IMR-90 (cell line): ENCODE data around the gene AKNA. TPM values are rescaled to one million over a fixed set of nuclear protein-coding genes. Genes with fewer than 3 reads are reported as not detected.

ENCODE experiments used
- ATAC-seq: fragments of 200-7000 bp; cut with Tn5 transposase; 2 replicates; pipeline ENCODE4 v1.9.1; 2020; ENCODE audit warnings: low read depth, mild to moderate bottlenecking, moderate library complexity
- BruUV-seq: library from RNA; stranded (reverse); fragments of 400-500 nt; replicated peaks from 2 replicates; lab custom pipeline; 2021; lab: Mats Ljungman, UMichigan
- CTCF ChIA-PET: fragments of 300-600 bp; formaldehyde crosslinking; extraction: SDS; loops from one replicate; lab custom pipeline; 2021; ENCODE audit warnings: antibody characterized with exemption; lab: Yijun Ruan, JAX
- POLR2A ChIA-PET: fragments of 300-600 bp; sonication (Branson Sonifier 250); formaldehyde crosslinking; loops from one replicate; lab custom pipeline; 2022; ENCODE audit warnings: antibody characterized with exemption; ENCODE audit not compliant: unreplicated experiment; lab: Charles Lee
- DNase-seq: peaks from one replicate; pipeline ENCODE4 v3.0.0; 2013
- H2AFZ ChIP-seq: replicated peaks from 2 replicates; pipeline ENCODE3; 2013; ENCODE audit warnings: low read length, mild to moderate bottlenecking; ENCODE audit not compliant: poor library complexity
- H2AK5ac ChIP-seq: 2 replicates; pipeline ENCODE4 v1.6.1; 2013; ENCODE audit warnings: low read depth, low read length, inconsistent platforms
- H2AK9ac ChIP-seq: replicated peaks from 2 replicates; pipeline ENCODE3; 2013; ENCODE audit warnings: mild to moderate bottlenecking, low read depth, low read length, moderate library complexity; ENCODE audit not compliant: poor library complexity
- H2BK120ac ChIP-seq: 2 replicates; pipeline ENCODE4 v1.6.1; 2013; ENCODE audit warnings: low read depth, low read length, inconsistent platforms
- H2BK15ac ChIP-seq: 3 replicates; pipeline ENCODE4 v1.6.1; 2013; ENCODE audit warnings: low read depth, low read length, inconsistent platforms
- H2BK20ac ChIP-seq: 2 replicates; pipeline ENCODE4 v1.6.1; 2013; ENCODE audit warnings: low read depth, mild to moderate bottlenecking, inconsistent platforms, low read length, moderate library complexity
- H2BK5ac ChIP-seq: 2 replicates; pipeline ENCODE4 v1.6.1; 2013; ENCODE audit warnings: mild to moderate bottlenecking, low read depth, low read length, inconsistent platforms; ENCODE audit not compliant: poor library complexity, severe bottlenecking
- H3K14ac ChIP-seq: replicated peaks from 2 replicates; pipeline ENCODE4 v1.6.1; 2013; ENCODE audit warnings: low read depth, low read length, inconsistent platforms
- H3K18ac ChIP-seq: 2 replicates; pipeline ENCODE4 v1.6.1; 2013; ENCODE audit warnings: low read depth, low read length, control low read depth
- H3K23ac ChIP-seq: 2 replicates; pipeline ENCODE4 v1.6.1; 2013; ENCODE audit warnings: low read depth, low read length, inconsistent platforms
- H3K27ac ChIP-seq: 2 replicates; pipeline ENCODE4 v1.5.1; 2013; ENCODE audit warnings: mild to moderate bottlenecking, control low read depth, low read length; ENCODE audit not compliant: insufficient read depth
- H3K27me3 ChIP-seq: 2 replicates; pipeline ENCODE4 v1.6.1; 2013; ENCODE audit warnings: low read length; ENCODE audit not compliant: control insufficient read depth, insufficient read depth
- H3K36me3 ChIP-seq: 2 replicates; pipeline ENCODE4 v1.6.1; 2013; ENCODE audit warnings: low read length, mixed read lengths; ENCODE audit not compliant: control insufficient read depth, insufficient read depth
- H3K4ac ChIP-seq: 2 replicates; pipeline ENCODE4 v1.6.1; 2013; ENCODE audit warnings: low read depth, low read length, inconsistent platforms
- H3K4me1 ChIP-seq: 2 replicates; pipeline ENCODE4 v1.6.1; 2013; ENCODE audit warnings: low read length, mixed read lengths; ENCODE audit not compliant: control insufficient read depth, insufficient read depth
- H3K4me2 ChIP-seq: 2 replicates; pipeline ENCODE4 v1.6.1; 2013; ENCODE audit warnings: low read depth, mild to moderate bottlenecking, control low read depth, low read length, moderate library complexity
- H3K4me3 ChIP-seq: 2 replicates; pipeline ENCODE4 v1.5.1; 2013; ENCODE audit warnings: low read depth, mild to moderate bottlenecking, control low read depth, low read length, moderate library complexity; ENCODE audit not compliant: insufficient read depth
- H3K56ac ChIP-seq: 2 replicates; pipeline ENCODE4 v1.6.1; 2013; ENCODE audit warnings: low read length, inconsistent platforms; ENCODE audit not compliant: insufficient read depth; ENCODE audit errors: extremely low read depth
- H3K79me1 ChIP-seq, 2 experiments: 2 replicates each; pipeline ENCODE4 v1.6.1; 2013; ENCODE audit warnings: low read length in 2 of 2, inconsistent platforms in 1 of 2, low read depth in 1 of 2
- H3K9ac ChIP-seq: 2 replicates; pipeline ENCODE4 v1.6.1; 2013; ENCODE audit warnings: low read depth, low read length, control low read depth
- H3K9me1 ChIP-seq: 2 replicates; pipeline ENCODE4 v1.6.1; 2013; ENCODE audit warnings: low read length, inconsistent platforms; ENCODE audit not compliant: insufficient read depth
- H3K9me3 ChIP-seq: 2 replicates; pipeline ENCODE4 v1.6.1; 2013; ENCODE audit warnings: low read length; ENCODE audit not compliant: control insufficient read depth, insufficient read depth
- H4K20me1 ChIP-seq: 2 replicates; pipeline ENCODE4 v1.6.1; 2013; ENCODE audit warnings: low read length, inconsistent platforms; ENCODE audit not compliant: insufficient read depth
- H4K5ac ChIP-seq: 2 replicates; pipeline ENCODE4 v1.6.1; 2013; ENCODE audit warnings: mild to moderate bottlenecking, low read depth, low read length, control low read depth
- H4K8ac ChIP-seq, 2 experiments: 2 replicates each; pipeline ENCODE4 v1.6.1; 2013; ENCODE audit warnings: low read depth in 2 of 2, low read length in 2 of 2, control low read depth in 1 of 2, inconsistent platforms in 1 of 2
- H4K91ac ChIP-seq: 2 replicates; pipeline ENCODE4 v1.6.1; 2013; ENCODE audit warnings: low read depth, low read length, inconsistent platforms; ENCODE audit not compliant: insufficient read depth
- BHLHE40 ChIP-seq: fragments of 150-350 bp; IDR thresholded peaks from 2 replicates; pipeline ENCODE4 v1.6.1; 2016; ENCODE audit warnings: mild to moderate bottlenecking, low read depth, low read length
- CEBPB ChIP-seq: IDR thresholded peaks from 2 replicates; pipeline ENCODE4 v1.6.1; 2012; ENCODE audit warnings: low read depth, low read length, improper control_type of control experiment
- CHD1 ChIP-seq: IDR thresholded peaks from 2 replicates; pipeline ENCODE4 v1.6.1; 2012; ENCODE audit warnings: low read depth, low read length, improper control_type of control experiment
- MAFK ChIP-seq: IDR thresholded peaks from 2 replicates; pipeline ENCODE4 v1.6.1; 2012; ENCODE audit warnings: low read depth, low read length, improper control_type of control experiment
- MXI1 ChIP-seq: IDR thresholded peaks from 2 replicates; pipeline ENCODE4 v1.6.1; 2012; ENCODE audit warnings: low read depth, mild to moderate bottlenecking, low read length, moderate library complexity, borderline replicate concordance
- NFE2L2 ChIP-seq: fragments of 150-350 bp; IDR thresholded peaks from 2 replicates; pipeline ENCODE4 v1.6.1; 2016; ENCODE audit warnings: low read depth, mild to moderate bottlenecking, low read length
- POLR2A ChIP-seq: IDR thresholded peaks from 2 replicates; pipeline ENCODE4 v1.6.1; 2012; ENCODE audit warnings: mild to moderate bottlenecking, low read depth, low read length
- RAD21 ChIP-seq: IDR thresholded peaks from 2 replicates; pipeline ENCODE4 v1.6.1; 2012; ENCODE audit warnings: low read length, improper control_type of control experiment
- RCOR1 ChIP-seq: IDR thresholded peaks from 2 replicates; pipeline ENCODE4 v1.6.1; 2012; ENCODE audit warnings: mild to moderate bottlenecking, low read length, improper control_type of control experiment; ENCODE audit not compliant: insufficient replicate concordance
- RFX5 ChIP-seq: IDR thresholded peaks from 2 replicates; pipeline ENCODE4 v1.8.0; 2012; ENCODE audit warnings: low read depth, mild to moderate bottlenecking, low read length, moderate library complexity
- WGBS, 2 experiments: methylation state at CpG; one replicate each; pipeline versions ENCODE4 v1.1.5 to v1.1.7; 2013; ENCODE audit warnings: missing lambda C conversion rate in 2 of 2; ENCODE audit not compliant: insufficient read length in 1 of 2; ENCODE audit errors: extremely low coverage in 2 of 2; 5-methylcytosine and 5-hydroxymethylcytosine counted together
- dilution Hi-C: fragments of 300-500 bp; cut with HindIII; formaldehyde crosslinking; loops from one replicate; pipeline ENCODE4 v1.14.3; 2018; ENCODE audit warnings: low sequenced_read_pairs; ENCODE audit not compliant: unreplicated experiment
- in situ Hi-C: fragments of 300-500 bp; cut with MboI; formaldehyde crosslinking; loops from 3 replicates; pipeline ENCODE4 v1.14.3; 2019; ENCODE audit warnings: low sequenced_read_pairs, inconsistent platforms, mixed read lengths
- intact Hi-C: fragments of 100-400 bp; cut with micrococcal nuclease; formaldehyde crosslinking; loops from 2 replicates; pipeline ENCODE4 v1.10.0; 2022
- polyA plus RNA-seq, 3 experiments: library from polyadenylated mRNA; depleted of rRNA; stranded (reverse); fragments of >200 nt; gene quantifications; 2 replicates each; pipeline ENCODE4 v1.2.3, GENCODE V29; 2012; ENCODE audit warnings: low replicate concordance in 1 of 3
- total RNA-seq: library from RNA; depleted of rRNA; stranded (reverse); fragments of >200 nt; gene quantifications from 2 replicates; pipeline ENCODE4 v1.2.3, GENCODE V29; 2012
- TF ChIP-seq, protein P1 (sequence below): fragments of 150-350 bp; IDR thresholded peaks from 2 replicates; pipeline ENCODE4 v1.6.1; 2017; ENCODE audit warnings: mild to moderate bottlenecking, antibody characterized with exemption, low read length, low read depth
- TF ChIP-seq, protein P2 (sequence below): fragments of 150-350 bp; IDR thresholded peaks from 2 replicates; pipeline ENCODE4 v1.6.1; 2016; ENCODE audit warnings: low read depth, mild to moderate bottlenecking, low read length, moderate library complexity, borderline replicate concordance

AKNA gene
- total and polyA plus RNA-seq, 2 of the 4 experiments (the other 2 are of a cell fraction): 2.7 to 7.3 TPM

DNA sequence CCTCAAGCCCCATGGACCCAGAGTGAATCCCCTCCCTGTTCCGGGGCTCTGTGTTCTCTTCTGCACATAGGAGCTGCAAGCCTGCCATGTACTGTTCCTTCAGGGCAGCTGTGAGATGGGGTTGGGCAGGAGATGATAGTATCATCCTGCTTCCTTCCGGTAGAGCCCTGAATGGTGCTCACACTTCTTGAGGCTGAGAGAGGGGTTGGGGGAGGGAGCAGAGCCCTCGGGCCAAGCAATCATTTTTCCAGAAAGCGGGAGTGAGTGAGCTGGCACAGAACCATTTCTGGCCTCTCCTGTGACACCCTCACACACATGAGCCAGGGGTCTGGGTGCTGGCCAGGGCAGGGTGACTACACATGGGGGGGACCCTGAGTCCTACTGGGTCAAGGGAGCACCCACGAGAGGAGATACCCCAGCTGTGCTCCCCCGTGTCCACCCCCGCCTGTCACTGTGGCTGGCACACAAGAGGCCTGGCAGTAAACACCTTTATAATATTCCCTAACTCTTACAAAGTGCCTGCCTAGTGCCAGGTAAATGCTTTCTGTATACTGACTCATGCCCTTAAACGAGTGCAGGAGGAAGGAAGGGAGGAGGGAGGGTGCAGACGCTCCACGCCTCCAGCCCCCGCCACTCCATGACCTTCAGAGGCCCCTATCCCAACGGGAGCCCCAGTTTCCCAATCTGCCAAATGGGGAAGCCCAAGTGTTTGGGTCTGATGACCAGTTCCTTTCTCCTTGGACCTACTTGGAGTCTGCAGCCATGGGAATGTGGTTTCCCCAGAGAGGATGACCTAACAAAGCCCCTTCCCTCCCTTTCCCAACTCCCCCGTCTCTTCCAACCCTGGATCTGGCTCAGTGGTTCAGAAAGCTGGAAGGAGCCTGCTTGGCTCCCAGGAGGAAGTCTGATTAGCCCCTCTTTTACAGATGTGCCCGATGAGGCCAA is 15.5 kb downstream of the AKNA start (continued):
- TF ChIP-seq, protein P1, sequence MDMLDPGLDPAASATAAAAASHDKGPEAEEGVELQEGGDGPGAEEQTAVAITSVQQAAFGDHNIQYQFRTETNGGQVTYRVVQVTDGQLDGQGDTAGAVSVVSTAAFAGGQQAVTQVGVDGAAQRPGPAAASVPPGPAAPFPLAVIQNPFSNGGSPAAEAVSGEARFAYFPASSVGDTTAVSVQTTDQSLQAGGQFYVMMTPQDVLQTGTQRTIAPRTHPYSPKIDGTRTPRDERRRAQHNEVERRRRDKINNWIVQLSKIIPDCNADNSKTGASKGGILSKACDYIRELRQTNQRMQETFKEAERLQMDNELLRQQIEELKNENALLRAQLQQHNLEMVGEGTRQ: no peak
- TF ChIP-seq CHD1: no peak

DNA sequence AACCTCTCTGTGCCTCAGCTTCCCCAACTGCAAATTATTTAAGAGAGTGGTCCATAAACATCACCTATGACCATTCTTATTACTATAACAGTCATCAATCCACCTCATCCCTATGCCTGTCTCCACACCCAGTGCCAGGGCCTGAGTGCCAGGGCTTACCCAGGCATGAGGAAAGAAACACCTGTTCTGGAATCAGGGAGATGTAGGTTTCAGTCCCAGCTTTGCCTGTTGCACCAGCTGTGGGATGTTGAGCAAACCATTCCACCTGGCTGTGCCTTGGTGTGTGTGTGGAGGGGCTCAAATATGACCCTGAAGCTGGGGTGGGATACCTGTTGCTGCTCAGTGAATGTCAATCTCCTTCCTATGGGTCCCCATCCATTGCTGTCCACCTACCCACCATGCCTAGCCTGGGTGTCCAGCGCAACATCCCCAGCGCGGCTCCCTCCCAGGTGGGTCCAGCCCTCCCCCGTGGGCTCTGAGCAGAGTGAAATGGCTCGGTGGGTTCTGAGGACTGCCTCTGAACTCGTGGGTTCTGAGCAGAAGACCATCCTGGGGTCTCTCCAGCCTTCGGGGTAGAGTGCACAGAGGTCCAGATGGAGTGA is 16.3 kb downstream of the AKNA start:
- no peaks in the 10 kb centered on the region; the same call in 1 of the 2 replicates for H4K20me1 ChIP-seq
- POLR2A ChIA-PET: no interaction called here
- TF ChIP-seq MAFK (no peak), CHD1 (no peak), CEBPB (no peak), RAD21 (no peak), NFE2L2 (no peak), BHLHE40 (no peak), MXI1 (no peak), RFX5 (no peak), POLR2A (no peak), RCOR1 (no peak)
- TF ChIP-seq, protein P1: no peak
- TF ChIP-seq, protein P2, sequence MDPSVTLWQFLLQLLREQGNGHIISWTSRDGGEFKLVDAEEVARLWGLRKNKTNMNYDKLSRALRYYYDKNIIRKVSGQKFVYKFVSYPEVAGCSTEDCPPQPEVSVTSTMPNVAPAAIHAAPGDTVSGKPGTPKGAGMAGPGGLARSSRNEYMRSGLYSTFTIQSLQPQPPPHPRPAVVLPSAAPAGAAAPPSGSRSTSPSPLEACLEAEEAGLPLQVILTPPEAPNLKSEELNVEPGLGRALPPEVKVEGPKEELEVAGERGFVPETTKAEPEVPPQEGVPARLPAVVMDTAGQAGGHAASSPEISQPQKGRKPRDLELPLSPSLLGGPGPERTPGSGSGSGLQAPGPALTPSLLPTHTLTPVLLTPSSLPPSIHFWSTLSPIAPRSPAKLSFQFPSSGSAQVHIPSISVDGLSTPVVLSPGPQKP: no peak

More for the DNA sequence above, 16.3 kb downstream of the AKNA start:
- in situ Hi-C loops: no loop called here
- Histone ChIP-seq H2AFZ (no peak overlapping the region), H2AK5ac (no peak overlapping the region), H3K9ac (no peak overlapping the region), H3K14ac (no peak overlapping the region), H3K4me1 (0 out of 2 replicates have a peak, but pooled peaks cover 1% of the 10 kb centered on the region), H3K27ac (no peak overlapping the region), H4K91ac (no peak overlapping the region), H3K56ac (no peak overlapping the region), H2BK5ac (no peak overlapping the region), H3K79me1 (peaks cover 3 to 16% of the 10 kb centered on the region in 2 experiments; a peak in 3 of 4 replicates), H3K9me1 (peaks cover 8% of the 10 kb centered on the region), H3K27me3 (no peaks in the 10 kb centered on the region), H2BK120ac (no peak overlapping the region), H3K4me2 (no peak overlapping the region), H4K8ac (no peak overlapping the region), H2BK20ac (no peak overlapping the region), H3K4me3 (no peak overlapping the region), H2AK9ac (no peak overlapping the region), H3K36me3 (peaks cover 40% of the 10 kb centered on the region), H3K23ac (no peak overlapping the region), H2BK15ac (no peak overlapping the region), H3K18ac (no peak overlapping the region), H4K5ac (no peak overlapping the region), H3K4ac (no peak overlapping the region), H3K9me3 (no peaks in the 10 kb centered on the region)
- ATAC-seq (no peak), DNase-seq (no peak)
- dilution Hi-C loops: no loop called here
- intact Hi-C loops: no loop called here
- no TSS peak for BruUV-seq
- WGBS, 2 experiments: 93% methylated on average over 5 of the region's 7 CpGs; no CpG with 5 or more reads in 1 of the 2 experiments
- CTCF ChIA-PET: no interaction called here
